Neuronal stem cell (in vitro differentiated cells): ENCODE results near the gene TFPT.

Experiments used
- DNase-seq: peaks from one replicate; pipeline ENCODE4 v3.0.0-alpha.2; 2013; ENCODE audit warnings: low spot score
- H2AFZ ChIP-seq: one replicate; pipeline ENCODE4 v1.6.1; 2013; ENCODE audit warnings: mild to moderate bottlenecking, low read length, inconsistent platforms
- H2AK5ac ChIP-seq: 2 replicates; pipeline ENCODE4 v1.6.1; 2013; ENCODE audit warnings: low read depth, mild to moderate bottlenecking, inconsistent platforms, low read length, moderate library complexity, mixed read lengths
- H2BK120ac ChIP-seq: 2 replicates; pipeline ENCODE4 v1.6.1; 2013; ENCODE audit warnings: low read depth, mild to moderate bottlenecking, inconsistent platforms, low read length, moderate library complexity, mixed read lengths
- H2BK12ac ChIP-seq: one replicate; pipeline ENCODE4 v1.6.1; 2013; ENCODE audit warnings: low read length, inconsistent platforms
- H2BK15ac ChIP-seq: 2 replicates; pipeline ENCODE4 v1.6.1; 2013; ENCODE audit warnings: mild to moderate bottlenecking, low read length, inconsistent platforms, mixed read lengths
- H2BK5ac ChIP-seq: one replicate; pipeline ENCODE4 v1.6.1; 2013; ENCODE audit warnings: inconsistent platforms, mild to moderate bottlenecking, low read length, moderate library complexity
- H3K14ac ChIP-seq: one replicate; pipeline ENCODE4 v1.6.1; 2013; ENCODE audit warnings: low read length, inconsistent platforms
- H3K18ac ChIP-seq: 2 replicates; pipeline ENCODE4 v1.6.1; 2013; ENCODE audit warnings: low read length, inconsistent platforms
- H3K23ac ChIP-seq: 2 replicates; pipeline ENCODE4 v1.6.1; 2013; ENCODE audit warnings: low read depth, mild to moderate bottlenecking, mixed read lengths, low read length, inconsistent platforms; ENCODE audit not compliant: poor library complexity
- H3K27ac ChIP-seq: replicated peaks from 3 replicates; pipeline ENCODE4 v1.5.1; 2013; ENCODE audit warnings: low read length, inconsistent platforms
- H3K27me3 ChIP-seq, 3 experiments: 2 replicates each; pipeline ENCODE4 v1.6.1; 2013; ENCODE audit warnings: low read length in 3 of 3, mild to moderate bottlenecking in 2 of 3, inconsistent platforms in 1 of 3, low read depth in 1 of 3, mixed read lengths in 1 of 3, moderate library complexity in 1 of 3; ENCODE audit not compliant: control insufficient read depth in 3 of 3, insufficient read depth in 3 of 3
- H3K36me3 ChIP-seq, 2 donors: replicated peaks in 1 of 2; 2 replicates each; pipeline ENCODE4 v1.6.1; 2013; ENCODE audit warnings: low read length in 2 of 2; ENCODE audit not compliant: control insufficient read depth in 2 of 2, insufficient read depth in 2 of 2
- H3K4ac ChIP-seq: 2 replicates; pipeline ENCODE4 v1.6.1; 2013; ENCODE audit warnings: inconsistent platforms, mild to moderate bottlenecking, low read length, moderate library complexity
- H3K4me1 ChIP-seq, 2 donors: 1 replicate in 1 of 2; 2 replicates in 1 of 2; pipeline ENCODE4 v1.6.1; 2013; ENCODE audit warnings: low read length in 2 of 2, low read depth in 1 of 2; ENCODE audit not compliant: control insufficient read depth in 2 of 2, insufficient read depth in 1 of 2
- H3K4me2 ChIP-seq: one replicate; pipeline ENCODE4 v1.6.1; 2013; ENCODE audit warnings: mild to moderate bottlenecking, low read length, inconsistent platforms; ENCODE audit not compliant: insufficient read depth, poor library complexity, severe bottlenecking
- H3K4me3 ChIP-seq, 2 donors: 2 replicates each; pipeline ENCODE4 v1.5.1; 2013; ENCODE audit warnings: low read length in 2 of 2, mild to moderate bottlenecking in 2 of 2, inconsistent platforms in 1 of 2, moderate library complexity in 1 of 2
- H3K79me1 ChIP-seq: one replicate; pipeline ENCODE4 v1.6.1; 2013; ENCODE audit warnings: low read depth, mild to moderate bottlenecking, inconsistent platforms, low read length, moderate library complexity
- H3K9ac ChIP-seq: one replicate; pipeline ENCODE4 v1.6.1; 2013; ENCODE audit warnings: mild to moderate bottlenecking, low read depth, low read length, inconsistent platforms; ENCODE audit not compliant: poor library complexity
- H3K9me3 ChIP-seq, 2 donors: replicated peaks in 1 of 2; 2 replicates each; pipeline versions ENCODE3 to v1.6.1; 2013; ENCODE audit warnings: low read length in 2 of 2, mild to moderate bottlenecking in 2 of 2, inconsistent platforms in 1 of 2, low read depth in 1 of 2, mixed read lengths in 1 of 2, moderate library complexity in 1 of 2; ENCODE audit not compliant: control insufficient read depth in 2 of 2, insufficient read depth in 1 of 2
- H4K8ac ChIP-seq: one replicate; pipeline ENCODE4 v1.6.1; 2013; ENCODE audit warnings: low read depth, mild to moderate bottlenecking, inconsistent platforms, low read length, moderate library complexity
- H4K91ac ChIP-seq: one replicate; pipeline ENCODE4 v1.6.1; 2013; ENCODE audit warnings: low read length, low read depth, mild to moderate bottlenecking, inconsistent platforms; ENCODE audit not compliant: poor library complexity
- WGBS, 2 donors: extraction: QIAGEN DNeasy Blood & Tissue Kit; methylation state at CpG; one replicate each; pipeline ENCODE4 v1.1.7; 2013; ENCODE audit warnings: missing lambda C conversion rate in 2 of 2, mixed read lengths in 1 of 2; ENCODE audit not compliant: insufficient read length in 2 of 2, insufficient replicate concordance in 1 of 2; ENCODE audit errors: extremely low coverage in 2 of 2; 5-methylcytosine and 5-hydroxymethylcytosine counted together

The TFPT gene

GRCh38 chr19:54128796-54129616, 13.5 kb upstream of the TFPT start:
- Histone ChIP-seq H2AFZ (no peak overlapping the region), H3K36me3 (peaks cover 42 to 73% of the 10 kb centered on the region in 2 donors), H3K18ac (no peak overlapping the region), H3K9me3 (peaks cover 3% of the 10 kb centered on the region in 2 donors), H3K9ac (no peak overlapping the region), H3K4me1 (no peaks in the 10 kb centered on the region), H4K8ac (no peak overlapping the region), H2AK5ac (no peak overlapping the region), H2BK15ac (no peak overlapping the region), H3K27ac (no peak overlapping the region), H3K4ac (no peak overlapping the region), H3K4me3 (no peak overlapping the region), H3K14ac (no peak overlapping the region), H3K4me2 (no peak overlapping the region), H3K79me1 (no peaks in the 10 kb centered on the region), H2BK120ac (no peak overlapping the region), H2BK5ac (no peak overlapping the region), H3K23ac (no peak overlapping the region), H3K27me3 (no peaks in the 10 kb centered on the region), H2BK12ac (peak overlapping the region; percentile 22), H4K91ac (no peak overlapping the region)
- no peak for DNase-seq
- no CpG with 5 or more reads among the region's 41 CpGs for WGBS, 2 donors

GRCh38 chr19:54128441-54128725, 12.9 kb upstream of the TFPT start:
- Histone ChIP-seq H4K8ac (no peak overlapping the region), H2AK5ac (no peak overlapping the region), H3K27me3 (no peaks in the 10 kb centered on the region), H3K4ac (no peak overlapping the region), H3K4me1 (no peaks in the 10 kb centered on the region), H2BK12ac (no peak overlapping the region), H3K18ac (no peak overlapping the region), H3K4me2 (no peak overlapping the region), H3K9ac (no peak overlapping the region), H4K91ac (no peak overlapping the region), H3K14ac (no peak overlapping the region), H2BK5ac (no peak overlapping the region), H2AFZ (no peak overlapping the region), H3K36me3 (peaks cover 48 to 79% of the 10 kb centered on the region in 2 donors), H3K4me3 (no peak overlapping the region), H3K23ac (no peak overlapping the region), H3K27ac (no peak overlapping the region), H3K9me3 (no peaks in the 10 kb centered on the region), H2BK120ac (no peak overlapping the region), H2BK15ac (no peak overlapping the region), H3K79me1 (no peaks in the 10 kb centered on the region)
- DNase-seq, result no peak
- WGBS, 2 donors, result no CpG with 5 or more reads among the region's 20 CpGs

GRCh38 chr19:54127688-54128440, 12.4 kb upstream of the TFPT start:
- Histone ChIP-seq H2BK12ac (no peak overlapping the region), H3K23ac (no peak overlapping the region), H3K4me3 (no peak overlapping the region), H3K9me3 (no peaks in the 10 kb centered on the region), H3K18ac (no peak overlapping the region), H2BK5ac (no peak overlapping the region), H3K14ac (no peak overlapping the region), H2BK120ac (no peak overlapping the region), H3K9ac (no peak overlapping the region), H2AK5ac (no peak overlapping the region), H3K79me1 (no peaks in the 10 kb centered on the region), H3K4me2 (no peak overlapping the region), H4K8ac (no peak overlapping the region), H3K27me3 (no peaks in the 10 kb centered on the region), H3K4me1 (no peaks in the 10 kb centered on the region), H3K36me3 (peaks cover 53 to 84% of the 10 kb centered on the region in 2 donors), H3K27ac (no peak overlapping the region), H3K4ac (no peak overlapping the region), H2BK15ac (no peak overlapping the region), H4K91ac (no peak overlapping the region), H2AFZ (no peak overlapping the region)
- DNase-seq, result no peak
- WGBS, 2 donors, result no CpG with 5 or more reads among the region's 44 CpGs

- Histone ChIP-seq H2AK5ac (no peak overlapping the region), H2BK5ac (no peak overlapping the region), H2AFZ (no peak overlapping the region), H3K9ac (peak overlapping the region; percentile 21), H3K27ac (no peak overlapping the region), H3K14ac (no peak overlapping the region), H3K23ac (no peak overlapping the region), H3K27me3 (no peaks in the 10 kb centered on the region), H3K4me2 (no peak overlapping the region), H2BK15ac (no peak overlapping the region), H3K18ac (no peak overlapping the region), H3K36me3 (peaks cover 55 to 87% of the 10 kb centered on the region in 2 donors), H3K4ac (no peak overlapping the region), H4K8ac (no peak overlapping the region), H3K79me1 (peaks cover 1% of the 10 kb centered on the region), H2BK12ac (no peak overlapping the region), H2BK120ac (no peak overlapping the region), H3K4me3 (no peak overlapping the region), H4K91ac (no peak overlapping the region), H3K4me1 (no peaks in the 10 kb centered on the region), H3K9me3 (no peaks in the 10 kb centered on the region)
- no peak for DNase-seq
- no CpG with 5 or more reads among the region's 9 CpGs for WGBS, 2 donors
These were observed 10.3 kb upstream of the TFPT start for GRCh38 chr19:54125713-54126112.
